Measurements from ENCODE around the gene APOBEC3F.
"Not testable (repeated sequence)": the region's sequence is repeated elsewhere in the genome, so short reads cannot be mapped to it uniquely, and the experiment has no call there.

Gene APOBEC3F

GRCh38 chr22:39041908-39042307, 1.2 kb downstream of the APOBEC3F start:
- Histone ChIP-seq H3K4me3 (ENCODE audit: low read length) (no peak overlapping the region), H3K27ac (ENCODE audit: low read depth, low read length) (no peak overlapping the region), H3K4me1 (ENCODE audit: control insufficient read depth, low read length) (peaks cover 26% of the 10 kb centered on the region), H3K36me3 (ENCODE audit: control insufficient read depth, low read length) (no peaks in the 10 kb centered on the region), H3F3A (ENCODE audit: control insufficient read depth, insufficient read depth) (no peaks in the 10 kb centered on the region), H3K9me3 (ENCODE audit: control insufficient read depth, insufficient read depth, low read length) (no peaks in the 10 kb centered on the region), H3K9me2 (replicated peaks; ENCODE audit: control insufficient read depth, low read length) (no peaks in the 10 kb centered on the region), H3K4me2 (ENCODE audit: low read length) (peak overlapping the region; percentile 67), H4K20me1 (ENCODE audit: control insufficient read depth, insufficient read depth, low read depth, low read length) (no peaks in the 10 kb centered on the region), H3K79me2 (ENCODE audit: control insufficient read depth, low read length) (no peaks in the 10 kb centered on the region; the same call in 1 of the 2 replicates), H3K27me3 (ENCODE audit: control insufficient read depth, low read length) (no peaks in the 10 kb centered on the region)
- no peak for TF ChIP-seq EZH2phosphoT487 (IDR thresholded peaks at IDR 0.05; ENCODE audit: borderline replicate concordance, low read length)
- TF ChIP-seq CTCF (IDR thresholded peaks at IDR 0.05; ENCODE audit: low read depth, low read length, poor library complexity, severe bottlenecking), result no peak

- not testable (repeated sequence) for H4K20me1 ChIP-seq (ENCODE audit: control insufficient read depth, insufficient read depth, low read depth, low read length); H3K4me2 ChIP-seq (ENCODE audit: low read length); H3K36me3 ChIP-seq (ENCODE audit: control insufficient read depth, low read length)
These were observed 2.4 kb downstream of the APOBEC3F start for GRCh38 chr22:39043063-39043462.

DNA sequence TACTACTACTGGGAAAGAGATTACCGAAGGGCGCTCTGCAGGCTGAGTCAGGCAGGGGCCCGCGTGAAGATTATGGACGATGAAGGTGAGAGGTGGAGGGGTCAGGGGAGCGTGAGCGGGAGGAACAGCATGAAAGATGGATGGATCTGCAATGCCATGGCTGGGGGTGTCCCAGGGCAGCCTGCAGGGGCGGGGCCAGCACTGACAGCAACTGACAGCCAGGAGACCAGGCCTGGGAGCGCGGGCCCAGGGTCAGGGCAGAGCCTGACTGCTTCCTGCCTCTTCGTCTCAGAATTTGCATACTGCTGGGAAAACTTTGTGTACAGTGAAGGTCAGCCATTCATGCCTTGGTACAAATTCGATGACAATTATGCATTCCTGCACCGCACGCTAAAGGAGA, 4.5 kb downstream of the APOBEC3F start:
- H3K4me2 ChIP-seq (ENCODE audit: low read length); H3K9me3 ChIP-seq (ENCODE audit: control insufficient read depth, insufficient read depth, low read length); H4K20me1 ChIP-seq (ENCODE audit: control insufficient read depth, insufficient read depth, low read depth, low read length); H3K9me2 ChIP-seq (replicated peaks; ENCODE audit: control insufficient read depth, low read length); H3K27me3 ChIP-seq (ENCODE audit: control insufficient read depth, low read length); H3K4me3 ChIP-seq (ENCODE audit: low read length); H3K79me2 ChIP-seq (ENCODE audit: control insufficient read depth, low read length); H3F3A ChIP-seq (ENCODE audit: control insufficient read depth, insufficient read depth); H3K27ac ChIP-seq (ENCODE audit: low read depth, low read length); H3K36me3 ChIP-seq (ENCODE audit: control insufficient read depth, low read length): not testable (repeated sequence)
- H3K4me1 ChIP-seq (ENCODE audit: control insufficient read depth, low read length), result peaks cover 19% of the 10 kb centered on the region

More at GRCh38 chr22:39043063-39043462, 2.4 kb downstream of the APOBEC3F start:
- not testable (repeated sequence) for H3K27me3 ChIP-seq (ENCODE audit: control insufficient read depth, low read length); H3K79me2 ChIP-seq (ENCODE audit: control insufficient read depth, low read length); H3K9me2 ChIP-seq (replicated peaks; ENCODE audit: control insufficient read depth, low read length); H3K4me3 ChIP-seq (ENCODE audit: low read length); H3F3A ChIP-seq (ENCODE audit: control insufficient read depth, insufficient read depth); H3K9me3 ChIP-seq (ENCODE audit: control insufficient read depth, insufficient read depth, low read length); H3K27ac ChIP-seq (ENCODE audit: low read depth, low read length)
- peaks cover 26% of the 10 kb centered on the region for H3K4me1 ChIP-seq (ENCODE audit: control insufficient read depth, low read length)

GRCh38 chr22:39049486-39049885, 8.8 kb downstream of the APOBEC3F start:
- H3K27me3 ChIP-seq (ENCODE audit: control insufficient read depth, low read length); H3K9me2 ChIP-seq (replicated peaks; ENCODE audit: control insufficient read depth, low read length); H3K4me3 ChIP-seq (ENCODE audit: low read length); H3F3A ChIP-seq (ENCODE audit: control insufficient read depth, insufficient read depth); H3K36me3 ChIP-seq (ENCODE audit: control insufficient read depth, low read length); H3K4me2 ChIP-seq (ENCODE audit: low read length); H3K27ac ChIP-seq (ENCODE audit: low read depth, low read length); H4K20me1 ChIP-seq (ENCODE audit: control insufficient read depth, insufficient read depth, low read depth, low read length); H3K4me1 ChIP-seq (ENCODE audit: control insufficient read depth, low read length); H3K79me2 ChIP-seq (ENCODE audit: control insufficient read depth, low read length); H3K9me3 ChIP-seq (ENCODE audit: control insufficient read depth, insufficient read depth, low read length): not testable (repeated sequence)

DNA sequence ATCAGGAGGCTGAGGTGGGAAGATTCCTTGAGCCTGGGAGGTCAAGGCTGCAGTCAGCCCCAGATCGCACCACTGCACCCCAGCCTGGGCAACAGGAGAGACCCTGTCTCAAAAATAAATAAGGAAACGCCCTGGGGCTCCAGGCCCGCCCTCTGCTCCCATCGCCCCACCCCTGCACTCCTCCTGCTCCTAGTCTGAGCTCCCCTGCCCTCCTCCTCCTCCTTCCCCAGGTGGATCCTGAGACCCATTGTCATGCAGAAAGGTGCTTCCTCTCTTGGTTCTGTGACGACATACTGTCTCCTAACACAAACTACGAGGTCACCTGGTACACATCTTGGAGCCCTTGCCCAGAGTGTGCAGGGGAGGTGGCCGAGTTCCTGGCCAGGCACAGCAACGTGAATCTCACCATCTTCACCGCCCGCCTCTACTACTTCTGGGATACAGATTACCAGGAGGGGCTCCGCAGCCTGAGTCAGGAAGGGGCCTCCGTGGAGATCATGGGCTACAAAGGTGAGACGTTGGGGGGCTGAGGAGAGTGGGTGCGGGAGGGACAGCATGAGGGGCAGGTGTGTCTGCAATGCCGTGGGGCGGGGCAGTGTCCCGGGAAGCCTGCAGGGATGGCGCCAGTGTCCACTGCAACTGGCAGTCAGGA, 11.3 kb downstream of the APOBEC3F start:
- not testable (repeated sequence) for H4K20me1 ChIP-seq (ENCODE audit: control insufficient read depth, insufficient read depth, low read depth, low read length); H3K27me3 ChIP-seq (ENCODE audit: control insufficient read depth, low read length); H3K36me3 ChIP-seq (ENCODE audit: control insufficient read depth, low read length); H3K4me2 ChIP-seq (ENCODE audit: low read length); H3K79me2 ChIP-seq (ENCODE audit: control insufficient read depth, low read length); H3K4me3 ChIP-seq (ENCODE audit: low read length); H3K9me2 ChIP-seq (replicated peaks; ENCODE audit: control insufficient read depth, low read length); H3F3A ChIP-seq (ENCODE audit: control insufficient read depth, insufficient read depth); H3K9me3 ChIP-seq (ENCODE audit: control insufficient read depth, insufficient read depth, low read length); H3K27ac ChIP-seq (ENCODE audit: low read depth, low read length)
- peaks cover 10% of the 10 kb centered on the region for H3K4me1 ChIP-seq (ENCODE audit: control insufficient read depth, low read length)

All from DOHH2 (cell line).